H1 (cell line): ENCODE measurements around the gene RTTN. TPM values are rescaled to one million over a fixed set of nuclear protein-coding genes. Genes with fewer than 3 reads are reported as not detected.

Source experiments
- TEAD4 ChIP-seq: IDR thresholded peaks from 2 replicates; pipeline ENCODE4 v1.6.1; 2012; ENCODE audit warnings: low read depth, low read length, inconsistent platforms, mixed read lengths
- polyA plus RNA-seq, 7 experiments: library from polyadenylated mRNA; depleted of rRNA in 3 of 7; stranded (reverse) in 5 of 7; unstranded in 2 of 7; fragments of >200 nt in 5 of 7; fragments of 200-250 nt in 2 of 7; gene quantifications; 1 replicate in 5 of 7; 2 replicates in 1 of 7; 4 replicates in 1 of 7; pipeline versions ENCODE4 v1.2.1 to v1.2.3, GENCODE V29; 2011 to 2013; ENCODE audit warnings: missing spikeins in 2 of 7, mixed read lengths in 2 of 7
- total RNA-seq: library from RNA; stranded (reverse); fragmentation: NEBNext Ultra II Directional; extraction: Animal tissue kit (Norgen Biotek cat#: 25700); gene quantifications from 2 replicates; pipeline ENCODE4 v1.2.1, GENCODE V29; 2021
- TF ChIP-seq, protein P1 (sequence below): IDR thresholded peaks from 2 replicates; pipeline ENCODE4 v1.6.1; 2012; ENCODE audit warnings: inconsistent platforms

RTTN gene
- total and polyA plus RNA-seq, 2 of the 8 experiments (the other 6 are each of a cell fraction or from before 2014, with no cell fraction given) = 9.1 to 21.4 TPM

DNA sequence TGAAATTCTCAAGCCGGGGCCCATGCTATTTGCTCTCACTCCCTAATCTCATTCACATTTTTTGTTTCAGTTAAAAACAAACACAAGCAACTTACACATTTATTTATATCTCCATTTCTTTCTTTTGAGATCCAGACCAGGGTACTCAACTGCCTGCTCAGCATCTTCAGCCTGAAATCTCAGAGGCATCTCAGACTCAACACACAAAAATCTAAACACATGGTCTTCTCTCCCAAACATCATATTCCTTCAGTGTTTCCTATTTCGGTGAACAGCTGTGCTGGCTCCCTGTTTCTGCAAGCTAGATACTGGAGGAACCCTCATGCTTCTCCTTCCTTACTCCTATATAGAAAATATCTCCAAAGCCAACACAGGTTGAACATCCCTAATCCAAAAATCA lies 11.3 kb upstream of the RTTN start (continued):
- TF ChIP-seq, protein P1, sequence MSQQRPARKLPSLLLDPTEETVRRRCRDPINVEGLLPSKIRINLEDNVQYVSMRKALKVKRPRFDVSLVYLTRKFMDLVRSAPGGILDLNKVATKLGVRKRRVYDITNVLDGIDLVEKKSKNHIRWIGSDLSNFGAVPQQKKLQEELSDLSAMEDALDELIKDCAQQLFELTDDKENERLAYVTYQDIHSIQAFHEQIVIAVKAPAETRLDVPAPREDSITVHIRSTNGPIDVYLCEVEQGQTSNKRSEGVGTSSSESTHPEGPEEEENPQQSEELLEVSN = no peak
- no peak for TF ChIP-seq TEAD4
